Panc1 (cell line): ENCODE results near the gene IREB2. TPM values are rescaled to one million over a fixed set of nuclear protein-coding genes. Genes with fewer than 3 reads are reported as not detected.

ENCODE experiments used
- ATAC-seq: fragments of 200-7000 bp; cut with Tn5 transposase; 2 replicates; pipeline ENCODE4 v1.9.1; 2020; ENCODE audit warnings: mild to moderate bottlenecking, moderate library complexity
- BruUV-seq: library from RNA; stranded (reverse); fragments of 400-500 nt; replicated peaks from 2 replicates; lab custom pipeline; 2021; lab: Mats Ljungman, UMichigan
- CTCF ChIA-PET: fragments of 300-600 bp; sonication (Branson Sonifier 250); formaldehyde crosslinking; loops from one replicate; lab custom pipeline; 2022; ENCODE audit warnings: antibody characterized with exemption; lab: Charles Lee
- POLR2A ChIA-PET: fragments of 300-600 bp; sonication (Branson Sonifier 250); formaldehyde crosslinking; loops from one replicate; lab custom pipeline; 2022; ENCODE audit warnings: antibody characterized with exemption; lab: Charles Lee
- DNase-seq: peaks from one replicate; pipeline ENCODE4 v3.0.0-alpha.2; 2010; ENCODE audit warnings: low read depth, low spot score
- H3K27ac ChIP-seq: 2 replicates; pipeline ENCODE4 v1.5.1; 2011; ENCODE audit warnings: mild to moderate bottlenecking, low read length, inconsistent platforms
- H3K27me3 ChIP-seq: fragments of 200-500 bp; sonication (Bioruptor generic); 2 replicates; pipeline ENCODE4 v1.6.0; 2014; ENCODE audit warnings: low read length, inconsistent platforms; ENCODE audit not compliant: control insufficient read depth, insufficient read depth
- H3K36me3 ChIP-seq: fragments of 200-500 bp; sonication (Bioruptor generic); 2 replicates; pipeline ENCODE4 v1.5.1; 2014; ENCODE audit warnings: inconsistent platforms, mild to moderate bottlenecking, low read length, moderate library complexity; ENCODE audit not compliant: control insufficient read depth, insufficient read depth
- H3K4me1 ChIP-seq: 2 replicates; pipeline ENCODE4 v1.5.1; 2011; ENCODE audit warnings: inconsistent platforms, mild to moderate bottlenecking, low read length, moderate library complexity; ENCODE audit not compliant: control insufficient read depth, insufficient read depth
- H3K4me3 ChIP-seq, 2 experiments: 2 replicates each; pipeline ENCODE4 v1.5.1; 2011 to 2012; ENCODE audit warnings: low read depth in 2 of 2, low read length in 2 of 2, mild to moderate bottlenecking in 2 of 2, inconsistent platforms in 1 of 2, moderate library complexity in 1 of 2
- H3K9me3 ChIP-seq: fragments of 200-500 bp; sonication (Bioruptor generic); 2 replicates; pipeline ENCODE4 v1.5.1; 2014; ENCODE audit warnings: low read depth, mild to moderate bottlenecking, inconsistent platforms, low read length, moderate library complexity; ENCODE audit not compliant: control insufficient read depth, insufficient read depth
- POLR2AphosphoS5 ChIP-seq: IDR thresholded peaks from 2 replicates; pipeline ENCODE4 v1.6.1; 2012; ENCODE audit warnings: mild to moderate bottlenecking, low read depth, low read length, moderate library complexity
- REST ChIP-seq, 2 experiments: IDR thresholded peaks; 2 replicates each; pipeline ENCODE4 v1.6.1; 2011 to 2012; ENCODE audit warnings: low read depth in 2 of 2, control low read depth in 1 of 2, low read length in 1 of 2, mild to moderate bottlenecking in 1 of 2, moderate library complexity in 1 of 2; ENCODE audit not compliant: insufficient read depth in 1 of 2
- SIN3A ChIP-seq: IDR thresholded peaks from 2 replicates; pipeline ENCODE4 v1.6.1; 2012; ENCODE audit warnings: low read depth, mild to moderate bottlenecking, low read length, moderate library complexity, borderline replicate concordance; ENCODE audit not compliant: insufficient read depth
- TCF7L2 ChIP-seq: IDR thresholded peaks from 2 replicates; pipeline ENCODE4 v1.6.1; 2011; ENCODE audit warnings: mild to moderate bottlenecking, low read depth, low read length, inconsistent platforms
- in situ Hi-C: cut with HindIII; loops from 2 replicates; pipeline ENCODE4 v1.10.0; 2016; ENCODE audit warnings: low sequenced_read_pairs, low pct_unique_long_range_greater_than_20kb
- intact Hi-C: fragments of 100-400 bp; cut with micrococcal nuclease; formaldehyde crosslinking; loops from one replicate; pipeline ENCODE4 v1.10.0; 2022; ENCODE audit not compliant: unreplicated experiment
- total RNA-seq: library from RNA; stranded (reverse); gene quantifications from one replicate; pipeline ENCODE4 v1.2.1, GENCODE V29; 2021; ENCODE audit not compliant: unreplicated experiment
- TF ChIP-seq, protein P1 (sequence below): fragments of 450-650 bp; IDR thresholded peaks from 2 replicates; pipeline ENCODE4 v1.5.1; 2017; ENCODE audit warnings: mild to moderate bottlenecking

The IREB2 gene
- total RNA-seq, 1 experiment from 2014 or later, result 71.7 TPM

GRCh38 chr15:78540141-78540870, 102.3 kb downstream of the IREB2 start, which contains the start of gene PSMA4:
TSS of gene PSMA4 (plus strand) at chr15:78540444. CDS start at chr15:78541928, 1,484 bp downstream.
- Histone ChIP-seq H3K4me3 (peak within 1 kb of the TSS; percentile 74 to 96), H3K4me1 (peaks cover 17% of the 10 kb centered on the region), H3K27me3 (no peaks in the 10 kb centered on the region), H3K36me3 (peaks cover 30% of the 10 kb centered on the region), H3K27ac (peak within 1 kb of the TSS; percentile 82), H3K9me3 (no peaks in the 10 kb centered on the region)
- TF ChIP-seq TCF7L2 (no peak), SIN3A (peak; percentile 53; the same call in 1 of the 2 replicates), REST (IDR thresholded peaks at IDR 0.05; ENCODE audit: insufficient read depth in 1 of 2, low read depth in 2 of 2, low read length in 1 of 2) (no peak), POLR2AphosphoS5 (peak; percentile 99)
- TF ChIP-seq, protein P1, sequence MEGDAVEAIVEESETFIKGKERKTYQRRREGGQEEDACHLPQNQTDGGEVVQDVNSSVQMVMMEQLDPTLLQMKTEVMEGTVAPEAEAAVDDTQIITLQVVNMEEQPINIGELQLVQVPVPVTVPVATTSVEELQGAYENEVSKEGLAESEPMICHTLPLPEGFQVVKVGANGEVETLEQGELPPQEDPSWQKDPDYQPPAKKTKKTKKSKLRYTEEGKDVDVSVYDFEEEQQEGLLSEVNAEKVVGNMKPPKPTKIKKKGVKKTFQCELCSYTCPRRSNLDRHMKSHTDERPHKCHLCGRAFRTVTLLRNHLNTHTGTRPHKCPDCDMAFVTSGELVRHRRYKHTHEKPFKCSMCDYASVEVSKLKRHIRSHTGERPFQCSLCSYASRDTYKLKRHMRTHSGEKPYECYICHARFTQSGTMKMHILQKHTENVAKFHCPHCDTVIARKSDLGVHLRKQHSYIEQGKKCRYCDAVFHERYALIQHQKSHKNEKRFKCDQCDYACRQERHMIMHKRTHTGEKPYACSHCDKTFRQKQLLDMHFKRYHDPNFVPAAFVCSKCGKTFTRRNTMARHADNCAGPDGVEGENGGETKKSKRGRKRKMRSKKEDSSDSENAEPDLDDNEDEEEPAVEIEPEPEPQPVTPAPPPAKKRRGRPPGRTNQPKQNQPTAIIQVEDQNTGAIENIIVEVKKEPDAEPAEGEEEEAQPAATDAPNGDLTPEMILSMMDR, result no peak
- ATAC-seq (peak; percentile 96), DNase-seq (peak; percentile 55)
- ChIA-PET POLR2A (interaction anchor here (0.7 kb wide), 2 partner anchors 25 to 33 kb away, joined by 3 to 5 read pairs; partner anchors contain the start of genes CHRNA5 and HYKK), CTCF (no interaction called here)
- in situ Hi-C loops, result no loop called here
- intact Hi-C loops, result no loop called here
- BruUV-seq, result no TSS peak

- Histone ChIP-seq H3K27ac (peak overlapping the region; percentile 82), H3K4me1 (peaks cover 19% of the 10 kb centered on the region), H3K27me3 (no peaks in the 10 kb centered on the region), H3K9me3 (no peaks in the 10 kb centered on the region), H3K36me3 (peaks cover 36% of the 10 kb centered on the region), H3K4me3 (peak overlapping the region; percentile 74 to 96)
- CTCF ChIA-PET, result no interaction called here
- DNase-seq, result no peak
- POLR2A ChIA-PET, result interaction anchor here (1.0 kb wide), 1 partner anchor 9 kb away, joined by 3 read pairs; no protein-coding TSS in a partner anchor
- intact Hi-C loops, result no loop called here
- TF ChIP-seq REST (IDR thresholded peaks at IDR 0.05; ENCODE audit: insufficient read depth in 1 of 2, low read depth in 2 of 2, low read length in 1 of 2) (no peak), SIN3A (no peak), POLR2AphosphoS5 (no peak), TCF7L2 (no peak)
- TF ChIP-seq, protein P1, result no peak
- no peak; the same call in 1 of the 2 replicates for ATAC-seq
- in situ Hi-C loops, result no loop called here
- BruUV-seq, result no TSS peak
Observed at GRCh38 chr15:78540871-78541743, 103.1 kb downstream of the IREB2 start.
